Prostate gland (tissue), 2 donors: ENCODE data around the gene MYCBPAP.

Source experiments
- POLR2A ChIP-seq: fragments of 450-650 bp; IDR thresholded peaks from one replicate; pipeline ENCODE4 v1.6.1; 2016; ENCODE audit warnings: antibody characterized with exemption, mild to moderate bottlenecking
- TF ChIP-seq, protein P1 (sequence below), 4 experiments: fragments of 200-600 bp in 2 of 4; fragments of 450-650 bp in 2 of 4; sonication (generic) in 2 of 4; IDR thresholded peaks; 1 replicate in 3 of 4; 2 replicates in 1 of 4; pipeline ENCODE4 v1.5.1; 2016 to 2019; ENCODE audit warnings: antibody characterized with exemption in 4 of 4, mild to moderate bottlenecking in 2 of 4, moderate library complexity in 2 of 4

DNA sequence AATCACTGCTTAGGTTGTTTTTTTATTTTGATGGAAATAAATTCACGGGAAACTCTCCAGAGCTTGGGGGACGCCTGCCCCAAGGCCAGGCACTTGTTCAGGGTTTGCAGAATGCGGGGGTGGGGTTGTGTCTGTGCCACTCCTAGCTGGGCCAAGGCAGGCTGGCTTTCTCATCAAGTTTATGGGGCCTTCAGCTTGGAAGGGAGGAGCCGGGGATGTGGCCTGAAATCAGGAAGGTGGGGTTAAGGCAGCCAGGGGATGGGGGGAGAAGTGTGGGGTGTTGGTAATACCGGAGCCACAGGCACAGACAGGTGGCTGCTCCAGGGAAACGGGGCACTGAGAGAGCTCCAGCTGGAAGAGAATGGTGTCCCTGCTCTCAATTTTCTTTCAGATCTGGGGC is 37.8 kb upstream of the MYCBPAP start:
- TF ChIP-seq, protein P1, sequence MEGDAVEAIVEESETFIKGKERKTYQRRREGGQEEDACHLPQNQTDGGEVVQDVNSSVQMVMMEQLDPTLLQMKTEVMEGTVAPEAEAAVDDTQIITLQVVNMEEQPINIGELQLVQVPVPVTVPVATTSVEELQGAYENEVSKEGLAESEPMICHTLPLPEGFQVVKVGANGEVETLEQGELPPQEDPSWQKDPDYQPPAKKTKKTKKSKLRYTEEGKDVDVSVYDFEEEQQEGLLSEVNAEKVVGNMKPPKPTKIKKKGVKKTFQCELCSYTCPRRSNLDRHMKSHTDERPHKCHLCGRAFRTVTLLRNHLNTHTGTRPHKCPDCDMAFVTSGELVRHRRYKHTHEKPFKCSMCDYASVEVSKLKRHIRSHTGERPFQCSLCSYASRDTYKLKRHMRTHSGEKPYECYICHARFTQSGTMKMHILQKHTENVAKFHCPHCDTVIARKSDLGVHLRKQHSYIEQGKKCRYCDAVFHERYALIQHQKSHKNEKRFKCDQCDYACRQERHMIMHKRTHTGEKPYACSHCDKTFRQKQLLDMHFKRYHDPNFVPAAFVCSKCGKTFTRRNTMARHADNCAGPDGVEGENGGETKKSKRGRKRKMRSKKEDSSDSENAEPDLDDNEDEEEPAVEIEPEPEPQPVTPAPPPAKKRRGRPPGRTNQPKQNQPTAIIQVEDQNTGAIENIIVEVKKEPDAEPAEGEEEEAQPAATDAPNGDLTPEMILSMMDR (IDR thresholded peaks at IDR 0.05), result no peak
- peak; percentile 33 for TF ChIP-seq POLR2A
